GM12878 (cell line): ENCODE measurements around the gene WBP1L.

ENCODE experiments used
- CEBPB ChIP-seq, 2 experiments: fragments of 150-350 bp in 1 of 2; IDR thresholded peaks; 2 replicates each; pipeline ENCODE4 v1.6.1; 2012 to 2014; ENCODE audit warnings: low read depth in 2 of 2, low read length in 2 of 2, borderline replicate concordance in 1 of 2, inconsistent platforms in 1 of 2
- CTCF ChIP-seq, 3 experiments: IDR thresholded peaks in 2 of 3; conservative IDR thresholded peaks in 1 of 3; 2 replicates each; pipeline ENCODE4 v1.5.1; 2011; ENCODE audit warnings: low read depth in 3 of 3, low read length in 3 of 3, mild to moderate bottlenecking in 3 of 3, control low read depth in 2 of 3, moderate library complexity in 2 of 3, inconsistent platforms in 1 of 3, mixed read lengths in 1 of 3; ENCODE audit not compliant: control insufficient read depth in 2 of 3, insufficient read depth in 1 of 3; ENCODE audit errors: extremely low read depth in 1 of 3
- EP300 ChIP-seq, 2 experiments: fragments of 150-350 bp in 1 of 2; IDR thresholded peaks; 2 replicates each; pipeline ENCODE4 v1.6.1; 2011 to 2012; ENCODE audit warnings: low read depth in 2 of 2, low read length in 2 of 2, borderline replicate concordance in 1 of 2, improper control_type of control experiment in 1 of 2, inconsistent platforms in 1 of 2; ENCODE audit not compliant: control insufficient read depth in 1 of 2
- EZH2 ChIP-seq: IDR thresholded peaks from 2 replicates; pipeline ENCODE4 v1.6.1; 2012; ENCODE audit warnings: low read depth, mild to moderate bottlenecking, control low read depth, inconsistent platforms, low read length, borderline replicate concordance; ENCODE audit not compliant: control insufficient read depth
- SPI1 ChIP-seq: IDR thresholded peaks from 2 replicates; pipeline ENCODE4 v1.6.1; 2011; ENCODE audit warnings: low read depth, mild to moderate bottlenecking, low read length, moderate library complexity, borderline replicate concordance; ENCODE audit not compliant: insufficient read depth
- TF ChIP-seq, protein P1 (sequence below): IDR thresholded peaks from 2 replicates; pipeline ENCODE4 v1.6.1; 2012; ENCODE audit warnings: mild to moderate bottlenecking, low read depth, low read length

GRCh38 chr10:102752266-102752930 lies 8.7 kb downstream of the WBP1L start:
- no peak for TF ChIP-seq CTCF (IDR thresholded peaks at IDR 0.05 in 2 of 3, conservative IDR thresholded peaks at IDR 0.05 in 1 of 3; ENCODE audit: control insufficient read depth in 2 of 3, extremely low read depth in 1 of 3, insufficient read depth in 1 of 3, low read depth in 3 of 3, low read length in 3 of 3)
- no peak for TF ChIP-seq EP300 (IDR thresholded peaks at IDR 0.05; ENCODE audit: borderline replicate concordance in 1 of 2, control insufficient read depth in 1 of 2, low read depth in 2 of 2, low read length in 2 of 2)
- no peak for TF ChIP-seq EZH2
- TF ChIP-seq, protein P1, sequence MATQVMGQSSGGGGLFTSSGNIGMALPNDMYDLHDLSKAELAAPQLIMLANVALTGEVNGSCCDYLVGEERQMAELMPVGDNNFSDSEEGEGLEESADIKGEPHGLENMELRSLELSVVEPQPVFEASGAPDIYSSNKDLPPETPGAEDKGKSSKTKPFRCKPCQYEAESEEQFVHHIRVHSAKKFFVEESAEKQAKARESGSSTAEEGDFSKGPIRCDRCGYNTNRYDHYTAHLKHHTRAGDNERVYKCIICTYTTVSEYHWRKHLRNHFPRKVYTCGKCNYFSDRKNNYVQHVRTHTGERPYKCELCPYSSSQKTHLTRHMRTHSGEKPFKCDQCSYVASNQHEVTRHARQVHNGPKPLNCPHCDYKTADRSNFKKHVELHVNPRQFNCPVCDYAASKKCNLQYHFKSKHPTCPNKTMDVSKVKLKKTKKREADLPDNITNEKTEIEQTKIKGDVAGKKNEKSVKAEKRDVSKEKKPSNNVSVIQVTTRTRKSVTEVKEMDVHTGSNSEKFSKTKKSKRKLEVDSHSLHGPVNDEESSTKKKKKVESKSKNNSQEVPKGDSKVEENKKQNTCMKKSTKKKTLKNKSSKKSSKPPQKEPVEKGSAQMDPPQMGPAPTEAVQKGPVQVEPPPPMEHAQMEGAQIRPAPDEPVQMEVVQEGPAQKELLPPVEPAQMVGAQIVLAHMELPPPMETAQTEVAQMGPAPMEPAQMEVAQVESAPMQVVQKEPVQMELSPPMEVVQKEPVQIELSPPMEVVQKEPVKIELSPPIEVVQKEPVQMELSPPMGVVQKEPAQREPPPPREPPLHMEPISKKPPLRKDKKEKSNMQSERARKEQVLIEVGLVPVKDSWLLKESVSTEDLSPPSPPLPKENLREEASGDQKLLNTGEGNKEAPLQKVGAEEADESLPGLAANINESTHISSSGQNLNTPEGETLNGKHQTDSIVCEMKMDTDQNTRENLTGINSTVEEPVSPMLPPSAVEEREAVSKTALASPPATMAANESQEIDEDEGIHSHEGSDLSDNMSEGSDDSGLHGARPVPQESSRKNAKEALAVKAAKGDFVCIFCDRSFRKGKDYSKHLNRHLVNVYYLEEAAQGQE = no peak
- no peak for TF ChIP-seq CEBPB (IDR thresholded peaks at IDR 0.05; ENCODE audit: borderline replicate concordance in 1 of 2, low read depth in 2 of 2, low read length in 2 of 2)
- no peak for TF ChIP-seq SPI1
